ENCODE results near the gene MSI2. TPM values are rescaled to one million over a fixed set of nuclear protein-coding genes. Genes with fewer than 3 reads are reported as not detected.

Gene MSI2
- total RNA-seq, 2 experiments from 2014 or later = 113 to 114 TPM

DNA sequence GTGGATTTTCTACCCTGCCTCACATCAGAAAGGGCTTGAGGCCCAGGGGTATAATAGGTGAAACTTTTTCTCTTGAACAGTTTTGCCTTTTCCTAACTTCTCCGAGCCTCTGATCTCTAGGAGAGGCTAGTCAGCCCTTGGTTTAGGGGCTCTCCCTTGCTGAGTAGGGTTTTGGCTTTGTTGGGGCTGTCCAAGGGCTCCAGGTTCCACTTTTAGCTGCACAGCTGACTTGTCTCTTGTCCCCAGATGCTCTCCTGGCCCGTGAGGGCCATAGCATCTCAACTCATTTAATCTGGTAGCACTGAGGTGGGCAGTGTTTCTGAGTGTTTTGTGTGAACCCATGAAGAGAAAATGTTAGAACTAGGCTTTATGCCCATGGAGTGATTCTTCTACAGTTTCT is 103.9 kb downstream of the MSI2 start:
- peaks cover 7% of the 10 kb centered on the region for H3K36me3 Mint-ChIP-seq
- peaks cover 32% of the 10 kb centered on the region for H3K4me1 Mint-ChIP-seq
- H3K27me3 Mint-ChIP-seq = no peaks in the 10 kb centered on the region
- POLR2A ChIA-PET = interaction anchor here (0.6 kb wide), 1 partner anchor 132 kb away, joined by 5 read pairs; no protein-coding TSS in a partner anchor
- DNase-seq (no peak), ATAC-seq (ENCODE audit: low read depth) (no peak)
- no peaks in the 10 kb centered on the region for H3K9me3 Mint-ChIP-seq
- no peak overlapping the region for H3K4me3 Mint-ChIP-seq
- no peak overlapping the region for H3K27ac Mint-ChIP-seq

DNA sequence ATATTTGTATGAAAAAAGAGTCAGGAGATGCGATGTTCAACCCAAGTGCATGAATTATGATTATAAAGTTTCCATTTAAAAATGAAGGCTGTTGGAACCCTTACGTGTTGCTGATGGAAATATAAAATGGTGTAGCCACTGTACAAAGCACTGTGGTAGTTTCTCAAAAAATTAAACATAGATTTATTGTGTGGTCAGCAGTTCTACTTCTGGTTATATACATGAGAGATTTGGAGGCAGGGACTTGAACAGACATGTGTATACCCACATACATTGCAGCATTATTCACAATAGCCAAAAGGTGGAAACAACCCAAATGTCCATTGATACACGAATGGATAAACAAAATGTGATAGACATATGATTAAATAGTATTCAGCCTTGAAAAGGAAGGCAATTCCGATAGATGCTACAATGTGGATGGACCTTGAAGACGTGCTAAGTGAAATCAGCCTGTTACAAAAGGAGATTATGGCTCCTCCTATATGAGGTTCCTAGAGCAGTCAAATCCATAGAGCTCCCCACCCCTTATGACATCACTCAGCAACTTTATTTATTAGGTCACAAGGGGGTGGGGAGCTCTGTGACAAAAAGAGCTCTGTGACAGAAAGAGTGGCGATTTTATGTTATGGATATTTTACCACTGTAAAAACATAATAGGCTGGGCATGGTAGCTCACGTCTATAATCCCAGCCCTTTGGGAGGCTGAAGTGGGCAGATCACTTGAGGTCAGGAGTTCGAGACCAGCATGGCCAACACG is 106.7 kb downstream of the MSI2 start:
- POLR2A ChIA-PET = no interaction called here
- H3K36me3 Mint-ChIP-seq = peaks cover 8% of the 10 kb centered on the region
- no peaks in the 10 kb centered on the region for H3K9me3 Mint-ChIP-seq
- no peak overlapping the region for H3K27ac Mint-ChIP-seq
- DNase-seq (no peak), ATAC-seq (ENCODE audit: low read depth) (no peak)
- peaks cover 8% of the 10 kb centered on the region for H3K4me1 Mint-ChIP-seq
- H3K4me3 Mint-ChIP-seq = no peak overlapping the region
- no peaks in the 10 kb centered on the region for H3K27me3 Mint-ChIP-seq

DNA sequence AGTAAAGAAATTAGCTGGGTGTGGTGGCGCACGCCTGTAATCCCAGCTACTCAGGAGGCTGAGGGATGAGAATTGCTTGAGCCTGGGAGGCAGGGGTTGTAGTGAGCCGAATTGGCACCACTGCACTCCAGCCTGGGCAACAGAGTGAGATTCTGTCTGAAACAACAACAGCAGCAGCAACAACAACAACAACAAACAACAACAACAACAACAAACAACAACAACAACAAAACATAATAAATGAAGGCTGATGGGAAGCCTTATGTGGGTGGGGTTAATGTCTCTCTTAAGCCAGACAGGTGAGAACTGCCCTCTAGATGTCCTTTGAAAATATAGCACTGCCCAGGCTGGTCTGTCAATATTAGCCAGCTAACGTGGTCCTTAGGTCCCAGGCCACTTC is 107.3 kb downstream of the MSI2 start:
- Mint-ChIP-seq H3K36me3 (peaks cover 6% of the 10 kb centered on the region), H3K27ac (no peak overlapping the region), H3K9me3 (no peaks in the 10 kb centered on the region), H3K27me3 (no peaks in the 10 kb centered on the region), H3K4me1 (peaks cover 3% of the 10 kb centered on the region), H3K4me3 (no peak overlapping the region)
- DNase-seq (no peak), ATAC-seq (ENCODE audit: low read depth) (no peak)
- POLR2A ChIA-PET = no interaction called here

GRCh38 chr17:57363998-57364643 is 107.8 kb downstream of the MSI2 start:
- H3K36me3 Mint-ChIP-seq = peaks cover 6% of the 10 kb centered on the region
- peaks cover 6% of the 10 kb centered on the region for H3K4me1 Mint-ChIP-seq
- POLR2A ChIA-PET = no interaction called here
- H3K9me3 Mint-ChIP-seq = no peaks in the 10 kb centered on the region
- DNase-seq (no peak), ATAC-seq (ENCODE audit: low read depth) (no peak)
- no peak overlapping the region for H3K4me3 Mint-ChIP-seq
- no peaks in the 10 kb centered on the region for H3K27me3 Mint-ChIP-seq
- H3K27ac Mint-ChIP-seq = no peak overlapping the region

DNA sequence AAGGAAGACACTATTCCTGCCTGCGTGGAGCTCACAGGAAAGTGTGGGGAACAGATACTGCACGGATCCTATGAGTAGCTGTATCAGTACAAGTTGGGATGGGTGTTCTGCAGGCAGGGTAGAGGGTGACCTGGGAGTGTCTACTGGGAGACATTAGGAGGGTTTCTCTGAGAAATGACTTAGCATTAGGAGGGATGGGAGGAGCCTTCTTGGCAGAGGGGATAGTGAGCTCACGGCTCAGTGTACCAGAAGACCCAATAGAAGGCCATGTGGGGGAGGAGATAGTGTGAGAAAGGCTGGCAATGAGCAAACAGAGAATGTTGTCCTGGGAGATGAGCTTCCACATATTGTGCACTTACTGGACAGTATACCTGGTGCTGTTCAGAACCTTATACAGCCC is 109.1 kb downstream of the MSI2 start:
- Mint-ChIP-seq H3K4me1 (peaks cover 8% of the 10 kb centered on the region), H3K9me3 (no peaks in the 10 kb centered on the region), H3K36me3 (peaks cover 6% of the 10 kb centered on the region), H3K27ac (no peak overlapping the region), H3K27me3 (no peaks in the 10 kb centered on the region), H3K4me3 (no peak overlapping the region)
- no peak for DNase-seq
- ATAC-seq (ENCODE audit: low read depth) = no peak
- POLR2A ChIA-PET = no interaction called here

GRCh38 chr17:57366177-57366557 is 109.8 kb downstream of the MSI2 start:
- Mint-ChIP-seq H3K27me3 (no peaks in the 10 kb centered on the region), H3K9me3 (no peaks in the 10 kb centered on the region), H3K4me3 (no peak overlapping the region), H3K4me1 (peaks cover 8% of the 10 kb centered on the region), H3K36me3 (peaks cover 7% of the 10 kb centered on the region), H3K27ac (no peak overlapping the region)
- POLR2A ChIA-PET = no interaction called here
- ATAC-seq (ENCODE audit: low read depth) (no peak), DNase-seq (no peak)

DNA sequence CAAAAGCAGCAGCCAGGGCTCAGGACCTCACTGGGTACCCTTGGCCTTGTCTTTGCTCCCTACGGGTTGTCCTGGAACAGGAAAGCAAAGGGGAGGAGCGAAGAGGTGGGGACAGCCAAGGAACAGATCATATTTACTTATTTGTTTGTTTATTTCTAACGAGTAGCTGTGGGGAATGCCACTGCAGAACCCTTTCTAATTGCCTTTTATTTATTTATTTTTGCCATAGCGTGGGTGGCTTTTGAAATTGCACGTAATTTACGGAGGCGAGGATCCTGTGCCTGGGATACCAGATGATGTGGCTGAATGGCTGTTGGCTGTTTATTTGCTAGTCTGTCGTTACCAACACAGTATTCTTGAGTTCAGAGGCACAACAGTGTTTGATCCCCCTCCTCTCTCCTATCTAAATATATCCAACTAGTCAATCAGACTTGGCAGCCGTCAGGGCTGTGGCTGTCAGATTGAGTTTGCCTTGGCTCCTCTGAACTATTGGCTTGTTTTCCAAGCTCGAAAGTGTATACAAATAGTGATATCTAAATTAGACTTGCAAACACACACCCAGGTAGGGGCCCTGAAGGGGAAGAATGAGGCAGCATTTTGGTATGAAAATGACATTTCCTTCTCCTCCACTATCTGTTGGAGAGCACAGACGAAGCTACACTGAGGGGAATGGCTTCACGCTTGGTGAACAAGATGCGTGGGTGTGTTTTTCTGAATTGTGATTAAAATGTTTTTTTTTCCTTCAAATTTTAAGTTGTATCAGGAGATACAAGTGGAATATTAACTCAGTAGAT is 110.4 kb downstream of the MSI2 start:
- POLR2A ChIA-PET = no interaction called here
- Mint-ChIP-seq H3K27ac (no peak overlapping the region), H3K4me3 (no peak overlapping the region), H3K9me3 (no peaks in the 10 kb centered on the region), H3K36me3 (peaks cover 4% of the 10 kb centered on the region), H3K27me3 (no peaks in the 10 kb centered on the region), H3K4me1 (peaks cover 7% of the 10 kb centered on the region)
- DNase-seq (no peak), ATAC-seq (ENCODE audit: low read depth) (no peak)

GRCh38 chr17:57368637-57369336 is 112.5 kb downstream of the MSI2 start:
- POLR2A ChIA-PET = no interaction called here
- H3K4me1 Mint-ChIP-seq = peaks cover 7% of the 10 kb centered on the region
- ATAC-seq (ENCODE audit: low read depth) (no peak), DNase-seq (no peak)
- peaks cover 1% of the 10 kb centered on the region for H3K9me3 Mint-ChIP-seq
- H3K36me3 Mint-ChIP-seq = peaks cover 18% of the 10 kb centered on the region
- H3K27me3 Mint-ChIP-seq = no peaks in the 10 kb centered on the region
- H3K4me3 Mint-ChIP-seq = no peak overlapping the region
- H3K27ac Mint-ChIP-seq = no peak overlapping the region

DNA sequence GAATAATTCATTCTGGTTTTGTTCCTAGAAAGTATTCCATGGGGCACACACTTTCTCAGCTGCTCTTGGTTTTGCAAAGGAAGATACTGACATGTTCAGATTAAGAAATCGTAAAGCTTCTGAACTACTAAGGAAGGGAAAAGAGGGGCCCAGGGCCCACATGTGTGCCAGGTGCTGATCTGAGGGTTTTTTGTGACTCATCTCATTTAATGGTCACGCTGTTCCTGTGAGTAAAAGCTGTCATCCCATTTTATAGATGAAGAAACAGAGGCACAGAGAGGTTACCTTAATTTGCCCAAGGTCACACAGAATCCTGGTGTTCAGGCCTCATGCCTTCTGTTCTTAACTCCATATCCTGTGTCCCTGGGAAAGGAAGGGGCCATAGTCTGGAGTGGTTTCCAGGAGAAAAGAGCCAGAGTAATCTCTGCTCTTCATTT is 113.2 kb downstream of the MSI2 start:
- ATAC-seq (ENCODE audit: low read depth) (no peak), DNase-seq (no peak)
- Mint-ChIP-seq H3K4me1 (peaks cover 7% of the 10 kb centered on the region), H3K36me3 (peaks cover 23% of the 10 kb centered on the region), H3K4me3 (no peak overlapping the region), H3K27ac (no peak overlapping the region), H3K27me3 (no peaks in the 10 kb centered on the region), H3K9me3 (peaks cover 3% of the 10 kb centered on the region)
- POLR2A ChIA-PET = no interaction called here

DNA sequence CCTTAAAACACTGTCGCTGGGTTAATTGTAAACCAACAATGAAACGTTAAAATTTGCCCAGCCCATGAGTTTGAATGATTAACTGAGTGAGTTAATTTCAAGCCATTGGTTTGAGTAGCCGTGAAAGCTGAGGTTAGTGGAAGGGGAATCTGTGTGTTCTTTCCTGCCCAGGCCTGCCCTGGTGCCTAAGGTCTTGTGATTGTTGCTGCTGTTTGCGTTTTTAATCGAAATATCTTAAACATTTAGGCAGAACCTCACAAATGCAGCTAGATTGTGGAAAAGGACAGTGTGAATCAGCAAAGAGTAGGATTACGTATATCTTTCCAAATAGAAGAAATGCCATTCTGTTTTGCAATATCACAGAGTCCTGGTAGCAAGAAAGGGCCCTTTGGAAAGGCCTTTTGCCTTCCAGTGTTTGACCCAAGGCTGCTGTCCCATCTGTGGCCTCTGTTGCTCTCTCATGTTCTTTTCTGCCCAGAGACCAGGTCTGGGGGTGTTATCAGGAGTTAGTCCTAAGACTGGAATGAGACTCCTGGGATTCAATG is 113.8 kb downstream of the MSI2 start:
- no peak overlapping the region for H3K4me3 Mint-ChIP-seq
- peaks cover 24% of the 10 kb centered on the region for H3K36me3 Mint-ChIP-seq
- H3K27me3 Mint-ChIP-seq = no peaks in the 10 kb centered on the region
- DNase-seq = no peak
- H3K9me3 Mint-ChIP-seq = peaks cover 3% of the 10 kb centered on the region
- POLR2A ChIA-PET = no interaction called here
- H3K4me1 Mint-ChIP-seq = peaks cover 7% of the 10 kb centered on the region
- H3K27ac Mint-ChIP-seq = no peak overlapping the region
- no peak for ATAC-seq (ENCODE audit: low read depth)

GRCh38 chr17:57370619-57371018 is 114.3 kb downstream of the MSI2 start:
- peaks cover 7% of the 10 kb centered on the region for H3K4me1 Mint-ChIP-seq
- peaks cover 3% of the 10 kb centered on the region for H3K9me3 Mint-ChIP-seq
- DNase-seq = no peak
- no peak overlapping the region for H3K4me3 Mint-ChIP-seq
- H3K27ac Mint-ChIP-seq = no peak overlapping the region
- no peaks in the 10 kb centered on the region for H3K27me3 Mint-ChIP-seq
- H3K36me3 Mint-ChIP-seq = peaks cover 29% of the 10 kb centered on the region
- POLR2A ChIA-PET = no interaction called here
- ATAC-seq (ENCODE audit: low read depth) = no peak

- Mint-ChIP-seq H3K36me3 (peaks cover 33% of the 10 kb centered on the region), H3K4me3 (no peak overlapping the region), H3K27ac (no peak overlapping the region), H3K27me3 (no peaks in the 10 kb centered on the region), H3K4me1 (peaks cover 7% of the 10 kb centered on the region), H3K9me3 (peaks cover 3% of the 10 kb centered on the region)
- POLR2A ChIA-PET = interaction anchor here (0.6 kb wide), 1 partner anchor 14 kb away, joined by 3 read pairs; no protein-coding TSS in a partner anchor
- DNase-seq = no peak
- no peak for ATAC-seq (ENCODE audit: low read depth)
Observed at GRCh38 chr17:57372156-57372555, 115.8 kb downstream of the MSI2 start.

- H3K27ac Mint-ChIP-seq = no peak overlapping the region
- H3K36me3 Mint-ChIP-seq = peaks cover 38% of the 10 kb centered on the region
- H3K27me3 Mint-ChIP-seq = no peaks in the 10 kb centered on the region
- POLR2A ChIA-PET = interaction anchor here (0.6 kb wide), 1 partner anchor 15 kb away, joined by 3 read pairs; no protein-coding TSS in a partner anchor
- DNase-seq = no peak
- peaks cover 7% of the 10 kb centered on the region for H3K4me1 Mint-ChIP-seq
- H3K9me3 Mint-ChIP-seq = peaks cover 3% of the 10 kb centered on the region
- no peak overlapping the region for H3K4me3 Mint-ChIP-seq
- no peak for ATAC-seq (ENCODE audit: low read depth)
Observed at GRCh38 chr17:57373048-57373447, 116.7 kb downstream of the MSI2 start.
